A673 (cell line): ENCODE results near the gene AP3D1. TPM values are rescaled to one million over a fixed set of nuclear protein-coding genes. Genes with fewer than 3 reads are reported as not detected.
A peak's percentile ranks its signal among the peaks of the same experiment; 100 is the strongest.

ENCODE experiments used
- BruUV-seq: library from RNA; stranded (reverse); fragments of 400-500 nt; replicated peaks from 2 replicates; lab custom pipeline; 2021; lab: Mats Ljungman, UMichigan
- CTCF ChIA-PET: fragments of 300-600 bp; sonication (Branson Sonifier 250); formaldehyde crosslinking; loops from one replicate; lab custom pipeline; 2022; ENCODE audit warnings: antibody characterized with exemption; lab: Charles Lee
- POLR2A ChIA-PET: fragments of 300-600 bp; sonication (Branson Sonifier 250); formaldehyde crosslinking; loops from one replicate; lab custom pipeline; 2022; ENCODE audit warnings: antibody characterized with exemption; ENCODE audit not compliant: low non-redundant PET; lab: Charles Lee
- DNase-seq: peaks from one replicate; pipeline ENCODE4 v3.0.0-alpha.2; 2015; ENCODE audit warnings: low spot score
- H3K27ac ChIP-seq: fragments of 200-600 bp; sonication (generic); 2 replicates; pipeline ENCODE4 v1.5.1; 2016; ENCODE audit warnings: mixed run types, low read depth, mild to moderate bottlenecking, mixed read lengths, antibody characterized with exemption, low read length; ENCODE audit not compliant: poor library complexity, severe bottlenecking
- H3K27me3 ChIP-seq: fragments of 200-600 bp; sonication (generic); replicated peaks from 2 replicates; pipeline ENCODE4 v1.6.1; 2017; ENCODE audit warnings: mixed run types, low read depth, mild to moderate bottlenecking, mixed read lengths, antibody characterized with exemption, low read length; ENCODE audit not compliant: insufficient read depth, poor library complexity
- H3K36me3 ChIP-seq: fragments of 200-600 bp; sonication (generic); 2 replicates; pipeline ENCODE4 v1.6.1; 2016; ENCODE audit warnings: mixed run types, mild to moderate bottlenecking, mixed read lengths, antibody characterized with exemption, low read length; ENCODE audit not compliant: insufficient read depth, poor library complexity, severe bottlenecking
- H3K4me1 ChIP-seq: fragments of 200-600 bp; sonication (generic); 2 replicates; pipeline ENCODE4 v1.6.1; 2017; ENCODE audit warnings: mixed run types, mild to moderate bottlenecking, mixed read lengths, antibody characterized with exemption, low read length; ENCODE audit not compliant: insufficient read depth, poor library complexity, severe bottlenecking
- H3K4me3 ChIP-seq: fragments of 200-600 bp; sonication (generic); 2 replicates; pipeline ENCODE4 v1.5.1; 2016; ENCODE audit warnings: low read depth, mixed run types, mild to moderate bottlenecking, mixed read lengths, low read length; ENCODE audit not compliant: poor library complexity, severe bottlenecking
- H3K9me3 ChIP-seq: fragments of 200-600 bp; sonication (generic); 2 replicates; pipeline ENCODE4 v1.6.1; 2016; ENCODE audit warnings: mixed run types, low read depth, mild to moderate bottlenecking, mixed read lengths, antibody characterized with exemption, low read length; ENCODE audit not compliant: poor library complexity, severe bottlenecking
- CTCF ChIP-seq: fragments of 300-800, 200-600 bp; sonication (generic); conservative IDR thresholded peaks from 2 replicates; pipeline ENCODE4 v1.5.1; 2017; ENCODE audit warnings: low read depth, mild to moderate bottlenecking, antibody characterized with exemption, low read length, moderate library complexity, mixed read lengths
- EZH2 ChIP-seq: fragments of 200-600 bp; sonication (generic); IDR thresholded peaks from 2 replicates; pipeline ENCODE4 v1.6.1; 2017; ENCODE audit warnings: borderline replicate concordance, low read depth, mild to moderate bottlenecking, mixed read lengths, antibody characterized with exemption, low read length; ENCODE audit not compliant: poor library complexity, severe bottlenecking
- intact Hi-C: fragments of 100-400 bp; cut with micrococcal nuclease; formaldehyde crosslinking; loops from one replicate; pipeline ENCODE4 v1.10.0; 2022; ENCODE audit not compliant: unreplicated experiment
- total RNA-seq: library from RNA; stranded (reverse); gene quantifications from 2 replicates; pipeline ENCODE4 v1.2.3, GENCODE V29; 2021

AP3D1 gene
- total RNA-seq, 1 experiment from 2014 or later: 148 TPM

GRCh38 chr19:2164020-2164998 is 12.9 kb upstream of the AP3D1 start:
- no peaks in the 10 kb centered on the region for H3K36me3 ChIP-seq
- no peaks in the 10 kb centered on the region for H3K9me3 ChIP-seq
- peaks cover 14% of the 10 kb centered on the region for H3K4me1 ChIP-seq
- CTCF ChIA-PET: no interaction called here
- H3K27ac ChIP-seq: peak overlapping the region; percentile 86
- POLR2A ChIA-PET: interaction anchor here (0.5 to 0.7 kb wide), 3 partner anchors 12 to 214 kb away, joined by 3 to 12 read pairs (median 8); no protein-coding TSS in a partner anchor
- DNase-seq: peak; percentile 51
- intact Hi-C loops: no loop called here
- H3K27me3 ChIP-seq: no peaks in the 10 kb centered on the region
- TF ChIP-seq CTCF (no peak), EZH2 (no peak)
- BruUV-seq: TSS peak; percentile 46
- peak overlapping the region; percentile 91 for H3K4me3 ChIP-seq

GRCh38 chr19:2160379-2160778 is 9.0 kb upstream of the AP3D1 start:
- POLR2A ChIA-PET: no interaction called here

GRCh38 chr19:2157452-2157851 is 6.1 kb upstream of the AP3D1 start:
- no peak for TF ChIP-seq CTCF
- TF ChIP-seq EZH2: no peak
- no peak overlapping the region for H3K27ac ChIP-seq
- intact Hi-C loops: loop anchor here (5.0 to 10.0 kb wide), 2 partner anchors 115 to 457 kb away; no protein-coding TSS in a partner anchor
- H3K27me3 ChIP-seq: no peaks in the 10 kb centered on the region
- no peak overlapping the region for H3K4me3 ChIP-seq
- ChIA-PET CTCF (interaction anchor here (0.6 kb wide), 1 partner anchor 686 kb away, joined by 9 read pairs; no protein-coding TSS in a partner anchor), POLR2A (no interaction called here)
- no peaks in the 10 kb centered on the region for H3K9me3 ChIP-seq
- no peak for DNase-seq
- BruUV-seq: no TSS peak
- no peaks in the 10 kb centered on the region for H3K4me1 ChIP-seq
- H3K36me3 ChIP-seq: no peaks in the 10 kb centered on the region

More at GRCh38 chr19:2160379-2160778, 9.0 kb upstream of the AP3D1 start:
- Histone ChIP-seq H3K27ac (no peak overlapping the region), H3K4me3 (no peak overlapping the region), H3K36me3 (no peaks in the 10 kb centered on the region), H3K27me3 (no peaks in the 10 kb centered on the region), H3K9me3 (no peaks in the 10 kb centered on the region), H3K4me1 (no peaks in the 10 kb centered on the region)
- intact Hi-C loops: no loop called here
- CTCF ChIA-PET: no interaction called here
- TF ChIP-seq CTCF: no peak
- TF ChIP-seq EZH2: no peak
- BruUV-seq: no TSS peak
- DNase-seq: no peak
